Stimulated activated CD8-positive, alpha-beta memory T cell treated with anti-CD3 and anti-CD28 coated beads, Interleukin-12 subunit alpha, Interleukin-12 subunit beta, amount 100 ng/mL, for 24 hours (primary cell): ENCODE data around the gene RAB25.
"Not testable (repeated sequence)": the region's sequence is repeated elsewhere in the genome, so short reads cannot be mapped to it uniquely, and the experiment has no call there.

Experiments used
- DNase-seq: peaks from one replicate; pipeline ENCODE4 v3.0.0-alpha.2; 2020; ENCODE audit errors: extremely low read depth

The RAB25 gene

GRCh38 chr1:156054500-156055280 is 6.3 kb upstream of the RAB25 start, which contains the start of gene LAMTOR2:
Gene LAMTOR2 (plus strand): TSS chr1:156054782. CDS start chr1:156054890, 108 bp downstream.
- DNase-seq: peak; percentile 94

GRCh38 chr1:156055281-156056048 is 5.5 kb upstream of the RAB25 start:
- no peak for DNase-seq

- no peak for DNase-seq
Observed at GRCh38 chr1:156056326-156056849, 4.6 kb upstream of the RAB25 start.

GRCh38 chr1:156062189-156062588 is 1.2 kb downstream of the RAB25 start:
- no peak for DNase-seq

- no peak for DNase-seq
Observed at GRCh38 chr1:156063997-156064285, 3.0 kb downstream of the RAB25 start.

GRCh38 chr1:156064615-156065014 is 3.7 kb downstream of the RAB25 start:
- no peak for DNase-seq

GRCh38 chr1:156065212-156065611 is 4.3 kb downstream of the RAB25 start:
- DNase-seq: no peak

- no peak for DNase-seq
Observed at GRCh38 chr1:156065871-156066270, 4.9 kb downstream of the RAB25 start.

GRCh38 chr1:156067262-156067661 is 6.3 kb downstream of the RAB25 start:
- no peak for DNase-seq

GRCh38 chr1:156069490-156070455 is 8.8 kb downstream of the RAB25 start:
- no peak for DNase-seq

GRCh38 chr1:156070548-156070947 is 9.6 kb downstream of the RAB25 start:
- DNase-seq: no peak

- DNase-seq: not testable (repeated sequence)
Observed at GRCh38 chr1:156071332-156071816, 10.4 kb downstream of the RAB25 start.

- DNase-seq: no peak
Observed at GRCh38 chr1:156072251-156072650, 11.3 kb downstream of the RAB25 start.

GRCh38 chr1:156073110-156073687 is 12.2 kb downstream of the RAB25 start:
- DNase-seq: no peak

- DNase-seq: no peak
Observed at GRCh38 chr1:156073740-156074139, 12.8 kb downstream of the RAB25 start.

- no peak for DNase-seq
Observed at GRCh38 chr1:156074661-156075060, 13.7 kb downstream of the RAB25 start.

GRCh38 chr1:156075162-156075561 is 14.2 kb downstream of the RAB25 start:
- DNase-seq: no peak

GRCh38 chr1:156075775-156076204 is 14.8 kb downstream of the RAB25 start:
- no peak for DNase-seq

GRCh38 chr1:156076609-156077429 is 15.9 kb downstream of the RAB25 start:
- DNase-seq: no peak

- no peak for DNase-seq
Observed at GRCh38 chr1:156077430-156077760, 16.4 kb downstream of the RAB25 start.
